Suprapubic skin (tissue), 4 donors: ENCODE data around the gene SLC25A20. TPM values are rescaled to one million over a fixed set of nuclear protein-coding genes. Genes with fewer than 3 reads are reported as not detected.

Experiments used
- DNase-seq, 2 donors: peaks; one replicate each; pipeline ENCODE4 v3.0.0-alpha.2; 2019; ENCODE audit warnings: low spot score in 2 of 2
- H3K27ac ChIP-seq: fragments of 200-600 bp; sonication (generic); one replicate; pipeline ENCODE4 v1.5.1; 2019
- H3K27me3 ChIP-seq: fragments of 200-600 bp; sonication (generic); one replicate; pipeline ENCODE4 v1.5.1; 2019
- H3K36me3 ChIP-seq: fragments of 200-600 bp; sonication (generic); one replicate; pipeline ENCODE4 v1.5.1; 2019
- H3K4me1 ChIP-seq: fragments of 200-600 bp; sonication (generic); one replicate; pipeline ENCODE4 v1.5.1; 2019
- H3K4me3 ChIP-seq: fragments of 200-600 bp; sonication (generic); one replicate; pipeline ENCODE4 v1.5.1; 2019; ENCODE audit warnings: mild to moderate bottlenecking
- H3K9me3 ChIP-seq: fragments of 200-600 bp; sonication (generic); one replicate; pipeline ENCODE4 v1.5.1; 2019
- EP300 ChIP-seq: sonication (generic); formaldehyde crosslinking; IDR thresholded peaks from one replicate; pipeline ENCODE4 v1.6.1; 2017; ENCODE audit warnings: antibody characterized with exemption
- POLR2A ChIP-seq, 2 donors: fragments of 450-650 bp; IDR thresholded peaks; one replicate each; pipeline ENCODE4 v1.6.1; 2017; ENCODE audit warnings: antibody characterized with exemption in 2 of 2, mild to moderate bottlenecking in 2 of 2, moderate library complexity in 2 of 2
- POLR2AphosphoS5 ChIP-seq, 3 donors: sonication (generic); formaldehyde crosslinking; IDR thresholded peaks; one replicate each; pipeline ENCODE4 v1.6.1; 2017; ENCODE audit warnings: antibody characterized with exemption in 3 of 3
- WGBS: methylation state at CpG from one replicate; pipeline ENCODE4 v1.1.5; 2018; 5-methylcytosine and 5-hydroxymethylcytosine counted together
- total RNA-seq, 4 donors: library from RNA; depleted of rRNA; stranded (reverse); fragments of >200 nt; gene quantifications; one replicate each; pipeline ENCODE4 v1.1.0, GENCODE V29; 2016
- TF ChIP-seq, protein P1 (sequence below), 2 donors: fragments of 200-600 bp in 1 of 2; fragments of 450-650 bp in 1 of 2; sonication (generic) in 1 of 2; IDR thresholded peaks; one replicate each; pipeline ENCODE4 v1.5.1; 2016 to 2019; ENCODE audit warnings: antibody characterized with exemption in 2 of 2, mild to moderate bottlenecking in 1 of 2, moderate library complexity in 1 of 2

Gene SLC25A20
- total RNA-seq, 4 donors from 2014 or later = 11.3 to 23.7 (median 17.9) TPM

DNA sequence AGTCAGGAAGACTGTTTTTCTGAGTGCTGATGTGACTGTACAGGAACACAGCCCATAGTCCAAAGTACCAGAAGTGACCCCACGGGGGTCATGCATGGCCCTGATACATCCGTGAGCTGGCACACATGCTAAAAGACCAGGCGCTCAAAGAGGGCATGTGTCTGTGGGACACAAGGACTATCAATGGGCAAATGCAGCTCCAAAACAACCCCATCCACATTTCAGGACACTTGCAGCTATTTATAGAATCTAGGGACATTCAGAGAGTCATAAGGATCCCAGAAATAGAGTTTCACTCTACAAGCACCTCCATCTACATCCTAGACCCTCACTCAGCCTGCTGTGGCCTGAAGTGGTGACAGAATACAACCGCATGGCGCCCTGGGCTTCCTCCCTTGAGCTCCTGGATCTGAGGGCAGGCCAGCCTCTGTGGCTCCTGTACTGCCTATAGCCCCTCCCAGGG, 17.0 kb downstream of the SLC25A20 start:
- DNase-seq = no peak
- H3K4me3 ChIP-seq = no peak overlapping the region
- no peaks in the 10 kb centered on the region for H3K9me3 ChIP-seq
- TF ChIP-seq EP300 (no peak), POLR2AphosphoS5 (IDR thresholded peaks at IDR 0.05) (no peak), POLR2A (IDR thresholded peaks at IDR 0.05) (no peak)
- TF ChIP-seq, protein P1, sequence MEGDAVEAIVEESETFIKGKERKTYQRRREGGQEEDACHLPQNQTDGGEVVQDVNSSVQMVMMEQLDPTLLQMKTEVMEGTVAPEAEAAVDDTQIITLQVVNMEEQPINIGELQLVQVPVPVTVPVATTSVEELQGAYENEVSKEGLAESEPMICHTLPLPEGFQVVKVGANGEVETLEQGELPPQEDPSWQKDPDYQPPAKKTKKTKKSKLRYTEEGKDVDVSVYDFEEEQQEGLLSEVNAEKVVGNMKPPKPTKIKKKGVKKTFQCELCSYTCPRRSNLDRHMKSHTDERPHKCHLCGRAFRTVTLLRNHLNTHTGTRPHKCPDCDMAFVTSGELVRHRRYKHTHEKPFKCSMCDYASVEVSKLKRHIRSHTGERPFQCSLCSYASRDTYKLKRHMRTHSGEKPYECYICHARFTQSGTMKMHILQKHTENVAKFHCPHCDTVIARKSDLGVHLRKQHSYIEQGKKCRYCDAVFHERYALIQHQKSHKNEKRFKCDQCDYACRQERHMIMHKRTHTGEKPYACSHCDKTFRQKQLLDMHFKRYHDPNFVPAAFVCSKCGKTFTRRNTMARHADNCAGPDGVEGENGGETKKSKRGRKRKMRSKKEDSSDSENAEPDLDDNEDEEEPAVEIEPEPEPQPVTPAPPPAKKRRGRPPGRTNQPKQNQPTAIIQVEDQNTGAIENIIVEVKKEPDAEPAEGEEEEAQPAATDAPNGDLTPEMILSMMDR (IDR thresholded peaks at IDR 0.05) = no peak
- H3K36me3 ChIP-seq = peaks cover 17% of the 10 kb centered on the region
- 98% methylated on average over 4 of the region's 5 CpGs for WGBS
- H3K27ac ChIP-seq = no peak overlapping the region
- H3K27me3 ChIP-seq = no peaks in the 10 kb centered on the region
- H3K4me1 ChIP-seq = no peaks in the 10 kb centered on the region

- Histone ChIP-seq H3K9me3 (no peaks in the 10 kb centered on the region), H3K4me1 (no peaks in the 10 kb centered on the region), H3K27me3 (no peaks in the 10 kb centered on the region), H3K4me3 (no peak overlapping the region), H3K27ac (no peak overlapping the region), H3K36me3 (peaks cover 17% of the 10 kb centered on the region)
- no peak for DNase-seq
- WGBS = 80% methylated on average over 3 of the region's 3 CpGs
- TF ChIP-seq POLR2AphosphoS5 (IDR thresholded peaks at IDR 0.05) (no peak), EP300 (no peak)
- TF ChIP-seq, protein P1 (IDR thresholded peaks at IDR 0.05) = no peak
These were observed 17.7 kb downstream of the SLC25A20 start for GRCh38 chr3:48881006-48881405.

DNA sequence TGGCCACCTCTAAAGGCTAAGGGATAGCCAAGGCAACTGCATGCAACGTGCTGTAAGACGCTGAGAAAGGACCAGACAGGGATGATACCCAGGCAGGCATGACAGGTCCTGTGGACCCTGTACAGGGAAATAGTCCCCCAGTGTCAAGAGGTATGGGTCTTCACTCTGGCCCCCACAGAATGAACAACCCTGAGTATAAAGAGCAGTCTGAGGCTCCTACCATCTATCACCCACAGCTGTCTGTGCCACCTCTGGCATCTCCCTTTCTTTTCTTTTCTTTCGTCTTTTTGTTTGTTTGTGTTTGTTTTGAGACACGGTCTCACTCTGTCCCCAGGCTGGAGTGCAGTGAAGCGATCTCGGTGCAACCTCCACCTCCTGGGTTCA, 18.7 kb downstream of the SLC25A20 start:
- TF ChIP-seq POLR2AphosphoS5 (IDR thresholded peaks at IDR 0.05) = no peak
- TF ChIP-seq, protein P1 (IDR thresholded peaks at IDR 0.05) = no peak
- no peak for TF ChIP-seq EP300
- TF ChIP-seq POLR2A (IDR thresholded peaks at IDR 0.05) = no peak
- Histone ChIP-seq H3K36me3 (peaks cover 14% of the 10 kb centered on the region), H3K27me3 (no peaks in the 10 kb centered on the region), H3K27ac (no peak overlapping the region), H3K4me1 (no peaks in the 10 kb centered on the region), H3K4me3 (no peak overlapping the region), H3K9me3 (no peaks in the 10 kb centered on the region)
- WGBS = 95% methylated on average over 4 of the region's 6 CpGs
- DNase-seq = no peak

- H3K4me3 ChIP-seq = no peak overlapping the region
- H3K27me3 ChIP-seq = no peaks in the 10 kb centered on the region
- no peak for DNase-seq
- WGBS = 88% methylated on average over 6 of the region's 6 CpGs
- no peaks in the 10 kb centered on the region for H3K9me3 ChIP-seq
- peaks cover 14% of the 10 kb centered on the region for H3K36me3 ChIP-seq
- no peak overlapping the region for H3K27ac ChIP-seq
- no peak for TF ChIP-seq POLR2AphosphoS5 (IDR thresholded peaks at IDR 0.05)
- no peak for TF ChIP-seq POLR2A (IDR thresholded peaks at IDR 0.05)
- TF ChIP-seq, protein P1 (IDR thresholded peaks at IDR 0.05) = no peak
- no peak for TF ChIP-seq EP300
- no peaks in the 10 kb centered on the region for H3K4me1 ChIP-seq
These were observed 19.2 kb downstream of the SLC25A20 start for GRCh38 chr3:48879307-48879993.

GRCh38 chr3:48877671-48878070, 21.0 kb downstream of the SLC25A20 start:
- Histone ChIP-seq H3K4me3 (no peak overlapping the region), H3K27me3 (no peaks in the 10 kb centered on the region), H3K36me3 (peaks cover 11% of the 10 kb centered on the region), H3K27ac (no peak overlapping the region), H3K4me1 (no peaks in the 10 kb centered on the region), H3K9me3 (no peaks in the 10 kb centered on the region)
- TF ChIP-seq POLR2A (IDR thresholded peaks at IDR 0.05) (no peak), POLR2AphosphoS5 (IDR thresholded peaks at IDR 0.05) (no peak), EP300 (no peak)
- TF ChIP-seq, protein P1 (IDR thresholded peaks at IDR 0.05) = no peak
- 89% methylated on average over 8 of the region's 8 CpGs for WGBS
- DNase-seq = no peak
